Choroid plexus epithelial cell (primary cell): Measurements from ENCODE around the gene MALRD1.

Experiments used
- DNase-seq: peaks from one replicate; pipeline ENCODE4 v3.0.0-alpha.2; 2010; ENCODE audit warnings: low read depth
- H3K4me3 ChIP-seq: 2 replicates; pipeline ENCODE4 v1.5.1; 2011; ENCODE audit warnings: low read depth, mild to moderate bottlenecking, control low read depth, low read length, moderate library complexity
- CTCF ChIP-seq: conservative IDR thresholded peaks from 2 replicates; pipeline ENCODE4 v1.5.1; 2011; ENCODE audit warnings: low read depth, mild to moderate bottlenecking, control low read depth, inconsistent platforms, low read length, moderate library complexity

The MALRD1 gene

GRCh38 chr10:19772972-19773371, 724.4 kb downstream of the MALRD1 start:
- no peak overlapping the region for H3K4me3 ChIP-seq
- peak; percentile 37 for DNase-seq
- no peak for TF ChIP-seq CTCF

- no peak for TF ChIP-seq CTCF
- no peak overlapping the region for H3K4me3 ChIP-seq
- DNase-seq, result no peak
Observed at GRCh38 chr10:19775296-19775695, 726.7 kb downstream of the MALRD1 start.

GRCh38 chr10:19777806-19778205, 729.2 kb downstream of the MALRD1 start:
- TF ChIP-seq CTCF, result no peak
- no peak overlapping the region for H3K4me3 ChIP-seq
- DNase-seq, result no peak

GRCh38 chr10:19778996-19779395, 730.4 kb downstream of the MALRD1 start:
- TF ChIP-seq CTCF, result no peak
- no peak for DNase-seq
- H3K4me3 ChIP-seq, result no peak overlapping the region

GRCh38 chr10:19782430-19783089, 734.0 kb downstream of the MALRD1 start:
- no peak overlapping the region for H3K4me3 ChIP-seq
- no peak for TF ChIP-seq CTCF

GRCh38 chr10:19783721-19784120, 735.1 kb downstream of the MALRD1 start:
- H3K4me3 ChIP-seq, result no peak overlapping the region
- TF ChIP-seq CTCF, result no peak
- DNase-seq, result no peak

More at GRCh38 chr10:19782430-19783089, 734.0 kb downstream of the MALRD1 start:
- no peak for DNase-seq
